ENCODE data around the gene GTF2IRD1. TPM values are rescaled to one million over a fixed set of nuclear protein-coding genes. Genes with fewer than 3 reads are reported as not detected.
"Not testable (repeated sequence)": the region's sequence is repeated elsewhere in the genome, so short reads cannot be mapped to it uniquely, and the experiment has no call there.

GTF2IRD1 gene

DNA sequence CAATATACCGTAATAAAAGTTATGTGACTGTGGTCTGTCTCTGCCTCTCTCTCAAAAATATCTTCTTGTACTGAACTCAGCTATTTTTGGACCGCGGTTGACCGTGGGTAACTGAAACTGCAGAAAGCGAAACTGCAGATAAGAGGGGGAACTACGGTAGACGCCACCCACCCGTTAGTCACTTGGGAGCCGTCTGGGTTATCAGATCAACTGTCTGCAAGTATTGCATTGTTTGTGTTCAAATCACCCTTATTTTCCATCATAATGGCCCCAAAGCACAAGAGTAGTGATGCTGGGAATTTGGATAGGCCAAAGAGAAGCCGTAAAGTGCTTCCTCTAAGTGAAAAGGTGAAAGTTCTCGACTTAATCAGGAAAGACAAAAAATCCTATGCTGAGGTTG is 196.3 kb downstream of the GTF2IRD1 start:
- H3K9me3 ChIP-seq (replicated peaks in 1 of 2; ENCODE audit: control insufficient read depth in 2 of 2, insufficient read depth in 1 of 2, low read depth in 1 of 2, low read length in 2 of 2); H3K27me3 ChIP-seq (ENCODE audit: control insufficient read depth in 3 of 3, insufficient read depth in 3 of 3, low read depth in 1 of 3, low read length in 3 of 3); H3K23ac ChIP-seq (ENCODE audit: low read depth, low read length, poor library complexity); H2AK5ac ChIP-seq (ENCODE audit: low read depth, low read length); H3K4ac ChIP-seq (ENCODE audit: low read length); H3K79me1 ChIP-seq (ENCODE audit: low read depth, low read length); H2BK15ac ChIP-seq (ENCODE audit: low read length); H3K18ac ChIP-seq (ENCODE audit: low read length); H2BK12ac ChIP-seq (ENCODE audit: low read length); H2BK120ac ChIP-seq (ENCODE audit: low read depth, low read length); H3K27ac ChIP-seq (replicated peaks; ENCODE audit: low read length); H4K91ac ChIP-seq (ENCODE audit: low read depth, low read length, poor library complexity); H3K9ac ChIP-seq (ENCODE audit: low read depth, low read length, poor library complexity); H3K4me2 ChIP-seq (ENCODE audit: insufficient read depth, low read length, poor library complexity, severe bottlenecking); DNase-seq (ENCODE audit: low spot score); H3K36me3 ChIP-seq (replicated peaks in 1 of 2; ENCODE audit: control insufficient read depth in 2 of 2, insufficient read depth in 2 of 2, low read length in 2 of 2); H3K4me1 ChIP-seq (ENCODE audit: control insufficient read depth in 2 of 2, insufficient read depth in 1 of 2, low read depth in 1 of 2, low read length in 2 of 2); H2BK5ac ChIP-seq (ENCODE audit: low read length); H3K14ac ChIP-seq (ENCODE audit: low read length); H4K8ac ChIP-seq (ENCODE audit: low read depth, low read length): not testable (repeated sequence)
- no CpG with 5 or more reads among the region's 11 CpGs for WGBS, 2 donors (ENCODE audit: extremely low coverage in 2 of 2, insufficient read length in 2 of 2, insufficient replicate concordance in 1 of 2)
- Histone ChIP-seq H2AFZ (ENCODE audit: low read length) (peak overlapping the region; percentile 62), H3K4me3 (ENCODE audit: low read length in 2 of 2) (peak overlapping the region in 1 of 2 donors; percentile 19)

DNA sequence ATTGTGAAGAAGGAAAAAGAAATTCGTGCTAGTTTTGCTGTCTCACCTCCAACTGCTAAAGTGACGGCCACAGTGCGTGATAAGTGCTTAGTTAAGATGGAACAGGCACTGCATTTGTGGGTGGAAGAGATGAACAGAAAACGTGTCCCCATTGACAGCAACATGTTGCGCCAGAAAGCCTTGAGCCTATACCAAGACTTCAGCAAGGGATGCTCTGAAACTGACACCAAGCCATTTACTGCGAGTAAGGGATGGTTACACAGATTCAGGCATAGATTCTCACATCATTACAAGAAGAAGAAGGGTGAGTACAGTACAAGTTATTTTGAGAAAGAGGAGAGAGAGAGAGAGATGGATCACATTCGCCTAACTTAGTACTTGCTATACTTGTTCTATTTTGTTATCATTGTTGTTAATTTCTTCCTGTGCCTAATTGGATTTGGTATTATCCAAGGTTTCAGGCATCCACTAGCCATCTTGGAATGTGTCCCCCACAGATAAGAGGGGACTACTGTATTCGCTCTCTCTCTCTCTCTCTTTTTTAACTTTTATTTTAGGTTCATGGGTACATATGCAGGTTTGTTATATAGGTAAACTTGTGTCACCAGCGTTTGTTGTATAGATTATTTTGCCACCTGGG is 196.9 kb downstream of the GTF2IRD1 start:
- DNase-seq (ENCODE audit: low spot score); H4K8ac ChIP-seq (ENCODE audit: low read depth, low read length); H3K14ac ChIP-seq (ENCODE audit: low read length): not testable (repeated sequence)

DNA sequence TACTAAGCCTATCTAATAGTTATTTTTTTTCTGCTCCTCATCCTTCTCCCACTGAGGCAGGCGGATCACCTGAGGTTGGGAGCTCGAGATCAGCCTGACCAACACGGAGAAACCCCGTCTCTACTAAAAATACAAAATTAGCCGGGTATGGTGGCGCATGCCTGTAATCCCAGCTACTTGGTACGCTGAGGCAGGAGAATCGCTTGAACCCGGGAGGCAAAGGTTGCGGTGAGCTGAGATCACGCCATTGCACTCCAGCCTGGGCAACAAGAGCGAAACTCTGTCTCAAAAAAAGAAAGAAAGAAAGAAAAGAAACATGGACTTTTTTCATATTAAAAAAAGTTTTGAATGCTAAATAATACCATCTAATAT is 197.4 kb downstream of the GTF2IRD1 start:
- H3K27ac ChIP-seq (replicated peaks; ENCODE audit: low read length); H3K79me1 ChIP-seq (ENCODE audit: low read depth, low read length); H3K36me3 ChIP-seq (replicated peaks in 1 of 2; ENCODE audit: control insufficient read depth in 2 of 2, insufficient read depth in 2 of 2, low read length in 2 of 2); H3K9me3 ChIP-seq (replicated peaks in 1 of 2; ENCODE audit: control insufficient read depth in 2 of 2, insufficient read depth in 1 of 2, low read depth in 1 of 2, low read length in 2 of 2); DNase-seq (ENCODE audit: low spot score); H3K9ac ChIP-seq (ENCODE audit: low read depth, low read length, poor library complexity); H2BK12ac ChIP-seq (ENCODE audit: low read length); H2BK15ac ChIP-seq (ENCODE audit: low read length); H3K14ac ChIP-seq (ENCODE audit: low read length); H3K18ac ChIP-seq (ENCODE audit: low read length); H3K4me3 ChIP-seq (ENCODE audit: low read length in 2 of 2); H4K8ac ChIP-seq (ENCODE audit: low read depth, low read length); H4K91ac ChIP-seq (ENCODE audit: low read depth, low read length, poor library complexity); H3K4me2 ChIP-seq (ENCODE audit: insufficient read depth, low read length, poor library complexity, severe bottlenecking); H2BK5ac ChIP-seq (ENCODE audit: low read length); H3K4ac ChIP-seq (ENCODE audit: low read length); H3K4me1 ChIP-seq (ENCODE audit: control insufficient read depth in 2 of 2, insufficient read depth in 1 of 2, low read depth in 1 of 2, low read length in 2 of 2); H2BK120ac ChIP-seq (ENCODE audit: low read depth, low read length); H2AFZ ChIP-seq (ENCODE audit: low read length); H2AK5ac ChIP-seq (ENCODE audit: low read depth, low read length); H3K23ac ChIP-seq (ENCODE audit: low read depth, low read length, poor library complexity); H3K27me3 ChIP-seq (ENCODE audit: control insufficient read depth in 3 of 3, insufficient read depth in 3 of 3, low read depth in 1 of 3, low read length in 3 of 3): not testable (repeated sequence)
- no CpG with 5 or more reads among the region's 12 CpGs for WGBS, 2 donors (ENCODE audit: extremely low coverage in 2 of 2, insufficient read length in 2 of 2, insufficient replicate concordance in 1 of 2)

More for the DNA sequence above, 196.9 kb downstream of the GTF2IRD1 start:
- not testable (repeated sequence) for H4K91ac ChIP-seq (ENCODE audit: low read depth, low read length, poor library complexity); H2BK5ac ChIP-seq (ENCODE audit: low read length); H3K4ac ChIP-seq (ENCODE audit: low read length); H2AK5ac ChIP-seq (ENCODE audit: low read depth, low read length); H3K9ac ChIP-seq (ENCODE audit: low read depth, low read length, poor library complexity); H3K79me1 ChIP-seq (ENCODE audit: low read depth, low read length); H3K4me3 ChIP-seq (ENCODE audit: low read length in 2 of 2); H2BK15ac ChIP-seq (ENCODE audit: low read length); H3K18ac ChIP-seq (ENCODE audit: low read length); H3K4me2 ChIP-seq (ENCODE audit: insufficient read depth, low read length, poor library complexity, severe bottlenecking); H3K27me3 ChIP-seq (ENCODE audit: control insufficient read depth in 3 of 3, insufficient read depth in 3 of 3, low read depth in 1 of 3, low read length in 3 of 3); H3K23ac ChIP-seq (ENCODE audit: low read depth, low read length, poor library complexity); H3K27ac ChIP-seq (replicated peaks; ENCODE audit: low read length); H2BK120ac ChIP-seq (ENCODE audit: low read depth, low read length); H2BK12ac ChIP-seq (ENCODE audit: low read length); H3K36me3 ChIP-seq (replicated peaks in 1 of 2; ENCODE audit: control insufficient read depth in 2 of 2, insufficient read depth in 2 of 2, low read length in 2 of 2); H3K9me3 ChIP-seq (replicated peaks in 1 of 2; ENCODE audit: control insufficient read depth in 2 of 2, insufficient read depth in 1 of 2, low read depth in 1 of 2, low read length in 2 of 2); H3K4me1 ChIP-seq (ENCODE audit: control insufficient read depth in 2 of 2, insufficient read depth in 1 of 2, low read depth in 1 of 2, low read length in 2 of 2)
- peak overlapping the region; percentile 62 for H2AFZ ChIP-seq (ENCODE audit: low read length)
- no CpG with 5 or more reads among the region's 9 CpGs for WGBS, 2 donors (ENCODE audit: extremely low coverage in 2 of 2, insufficient read length in 2 of 2, insufficient replicate concordance in 1 of 2)

Small RNAs within 50 kb of the gene (small RNA-seq; reads per million reads assigned to genes)
- not detected for gene RNA5SP233 (ENCODE audit: insufficient read depth)

All from neuronal stem cell (in vitro differentiated cells).